Activated naive CD8-positive, alpha-beta T cell treated with anti-CD3 and anti-CD28 coated beads, Interleukin-2, amount 50 U/mL, for 24 hours (primary cell): ENCODE results near the gene FIS1.
"Not testable (repeated sequence)": the region's sequence is repeated elsewhere in the genome, so short reads cannot be mapped to it uniquely, and the experiment has no call there.

ENCODE experiments used
- ATAC-seq: fragments of 150-1000 bp; cut with Tn5 transposase; one replicate; pipeline ENCODE4 v1.10.0; 2021
- DNase-seq: peaks from one replicate; pipeline ENCODE4 v3.0.0; 2021
- H3K27ac Mint-ChIP-seq: one replicate; pipeline ENCODE4 v1.8.0; 2021; ENCODE audit warnings: mild to moderate bottlenecking, mixed read lengths
- H3K27me3 Mint-ChIP-seq: one replicate; pipeline ENCODE4 v1.8.0; 2021; ENCODE audit warnings: mixed read lengths
- H3K36me3 Mint-ChIP-seq: one replicate; pipeline ENCODE4 v1.8.0; 2021; ENCODE audit warnings: low read depth, mixed read lengths
- H3K4me1 Mint-ChIP-seq: one replicate; pipeline ENCODE4 v1.8.0; 2021; ENCODE audit warnings: mixed read lengths
- H3K4me3 Mint-ChIP-seq: one replicate; pipeline ENCODE4 v1.8.0; 2021; ENCODE audit warnings: mild to moderate bottlenecking, moderate library complexity, mixed read lengths
- H3K9me3 Mint-ChIP-seq: one replicate; pipeline ENCODE4 v1.8.0; 2021; ENCODE audit warnings: mixed read lengths

FIS1 gene

GRCh38 chr7:101210143-101210542 is 34.7 kb downstream of the FIS1 start:
- Mint-ChIP-seq H3K9me3 (no peaks in the 10 kb centered on the region), H3K4me1 (no peaks in the 10 kb centered on the region), H3K36me3 (peaks cover 8% of the 10 kb centered on the region), H3K27ac (no peak overlapping the region), H3K27me3 (no peaks in the 10 kb centered on the region), H3K4me3 (no peak overlapping the region)
- DNase-seq (no peak), ATAC-seq (no peak)

- DNase-seq (no peak), ATAC-seq (no peak)
- Mint-ChIP-seq H3K27ac (no peak overlapping the region), H3K9me3 (no peaks in the 10 kb centered on the region), H3K4me1 (peaks cover under 1% of the 10 kb centered on the region), H3K36me3 (peaks cover 8% of the 10 kb centered on the region), H3K27me3 (peaks cover under 1% of the 10 kb centered on the region), H3K4me3 (no peak overlapping the region)
Observed at GRCh38 chr7:101208794-101209193, 36.1 kb downstream of the FIS1 start.

GRCh38 chr7:101207459-101207858 is 37.4 kb downstream of the FIS1 start:
- Mint-ChIP-seq H3K36me3 (peaks cover 8% of the 10 kb centered on the region), H3K4me3 (no peak overlapping the region), H3K4me1 (peaks cover 2% of the 10 kb centered on the region), H3K27me3 (peaks cover 8% of the 10 kb centered on the region), H3K9me3 (no peaks in the 10 kb centered on the region), H3K27ac (no peak overlapping the region)
- ATAC-seq, result no peak
- DNase-seq, result no peak

- Mint-ChIP-seq H3K36me3 (peaks cover 8% of the 10 kb centered on the region), H3K27ac (no peak overlapping the region), H3K27me3 (peaks cover 11% of the 10 kb centered on the region), H3K9me3 (no peaks in the 10 kb centered on the region), H3K4me1 (peaks cover 2% of the 10 kb centered on the region), H3K4me3 (no peak overlapping the region)
- no peak for DNase-seq
- ATAC-seq, result no peak
Observed at GRCh38 chr7:101206665-101207042, 38.2 kb downstream of the FIS1 start.

- Mint-ChIP-seq H3K4me1 (peaks cover 2% of the 10 kb centered on the region), H3K27me3 (peaks cover 17% of the 10 kb centered on the region), H3K36me3 (peaks cover 8% of the 10 kb centered on the region), H3K27ac (no peak overlapping the region), H3K9me3 (no peaks in the 10 kb centered on the region), H3K4me3 (no peak overlapping the region)
- ATAC-seq (no peak), DNase-seq (no peak)
Observed at GRCh38 chr7:101205901-101206664, 38.8 kb downstream of the FIS1 start.

GRCh38 chr7:101203740-101204738 is 40.8 kb downstream of the FIS1 start:
- H3K27me3 Mint-ChIP-seq, result peaks cover 30% of the 10 kb centered on the region
- peak overlapping the region; percentile 46 for H3K4me3 Mint-ChIP-seq
- H3K27ac Mint-ChIP-seq, result peak overlapping the region; percentile 43
- H3K36me3 Mint-ChIP-seq, DNase-seq, ATAC-seq, H3K9me3 Mint-ChIP-seq, H3K4me1 Mint-ChIP-seq: not testable (repeated sequence)

- H3K27ac Mint-ChIP-seq, result no peak overlapping the region
- DNase-seq (no peak), ATAC-seq (no peak)
- H3K27me3 Mint-ChIP-seq, result peaks cover 30% of the 10 kb centered on the region
- no peak overlapping the region for H3K4me3 Mint-ChIP-seq
- H3K9me3 Mint-ChIP-seq, result no peaks in the 10 kb centered on the region
- peaks cover 2% of the 10 kb centered on the region for H3K4me1 Mint-ChIP-seq
- peaks cover under 1% of the 10 kb centered on the region for H3K36me3 Mint-ChIP-seq
Observed at GRCh38 chr7:101202603-101202918, 42.3 kb downstream of the FIS1 start.

GRCh38 chr7:101201695-101202602 is 42.9 kb downstream of the FIS1 start:
- DNase-seq, result no peak
- Mint-ChIP-seq H3K27ac (no peak overlapping the region), H3K9me3 (no peaks in the 10 kb centered on the region), H3K4me1 (peaks cover 2% of the 10 kb centered on the region), H3K36me3 (no peaks in the 10 kb centered on the region), H3K27me3 (peaks cover 30% of the 10 kb centered on the region), H3K4me3 (no peak overlapping the region)
- no peak for ATAC-seq

GRCh38 chr7:101200862-101201599 is 43.9 kb downstream of the FIS1 start, which contains the start of gene MOGAT3:
Gene MOGAT3, minus strand, starts transcription at chr7:101201036. Its CDS starts 182 bp downstream, at chr7:101200854.
- Mint-ChIP-seq H3K4me3 (no peak within 1 kb of the TSS), H3K4me1 (peaks cover 2% of the 10 kb centered on the region), H3K9me3 (no peaks in the 10 kb centered on the region), H3K36me3 (no peaks in the 10 kb centered on the region), H3K27me3 (peaks cover 30% of the 10 kb centered on the region), H3K27ac (no peak within 1 kb of the TSS)
- DNase-seq, result no peak
- no peak for ATAC-seq

- no peaks in the 10 kb centered on the region for H3K36me3 Mint-ChIP-seq
- no peak overlapping the region for H3K27ac Mint-ChIP-seq
- ATAC-seq (no peak), DNase-seq (no peak)
- H3K4me1 Mint-ChIP-seq, result peaks cover 2% of the 10 kb centered on the region
- peaks cover 30% of the 10 kb centered on the region for H3K27me3 Mint-ChIP-seq
- H3K4me3 Mint-ChIP-seq, result no peak overlapping the region
- no peaks in the 10 kb centered on the region for H3K9me3 Mint-ChIP-seq
Observed at GRCh38 chr7:101200504-101200861, 44.4 kb downstream of the FIS1 start.

- not testable (repeated sequence) for ATAC-seq, DNase-seq, H3K9me3 Mint-ChIP-seq, H3K27ac Mint-ChIP-seq, H3K4me1 Mint-ChIP-seq, H3K4me3 Mint-ChIP-seq, H3K36me3 Mint-ChIP-seq
- H3K27me3 Mint-ChIP-seq, result peaks cover 33% of the 10 kb centered on the region
Observed at GRCh38 chr7:101199522-101199921, 45.4 kb downstream of the FIS1 start.

GRCh38 chr7:101198476-101198875 is 46.4 kb downstream of the FIS1 start:
- Mint-ChIP-seq H3K27ac (no peak overlapping the region), H3K27me3 (peaks cover 33% of the 10 kb centered on the region), H3K9me3 (no peaks in the 10 kb centered on the region), H3K36me3 (no peaks in the 10 kb centered on the region), H3K4me1 (no peaks in the 10 kb centered on the region), H3K4me3 (no peak overlapping the region)
- no peak for DNase-seq
- ATAC-seq, result no peak

- Mint-ChIP-seq H3K4me3 (no peak overlapping the region), H3K27ac (no peak overlapping the region), H3K9me3 (no peaks in the 10 kb centered on the region), H3K4me1 (no peaks in the 10 kb centered on the region), H3K27me3 (peaks cover 32% of the 10 kb centered on the region), H3K36me3 (no peaks in the 10 kb centered on the region)
- ATAC-seq (no peak), DNase-seq (no peak)
Observed at GRCh38 chr7:101197991-101198390, 46.9 kb downstream of the FIS1 start.

- Mint-ChIP-seq H3K9me3 (no peaks in the 10 kb centered on the region), H3K27ac (no peak overlapping the region), H3K36me3 (no peaks in the 10 kb centered on the region), H3K4me3 (no peak overlapping the region), H3K27me3 (peaks cover 19% of the 10 kb centered on the region), H3K4me1 (no peaks in the 10 kb centered on the region)
- DNase-seq (no peak), ATAC-seq (no peak)
Observed at GRCh38 chr7:101195884-101196283, 49.0 kb downstream of the FIS1 start.
